GM19099 (cell line): ENCODE results near the gene NEK6.

Experiments used
- POLR2A ChIP-seq: IDR thresholded peaks from 3 replicates; pipeline ENCODE4 v1.6.1; 2011; ENCODE audit warnings: low read depth; ENCODE audit not compliant: insufficient read length; ENCODE audit errors: extremely low read depth

The NEK6 gene

DNA sequence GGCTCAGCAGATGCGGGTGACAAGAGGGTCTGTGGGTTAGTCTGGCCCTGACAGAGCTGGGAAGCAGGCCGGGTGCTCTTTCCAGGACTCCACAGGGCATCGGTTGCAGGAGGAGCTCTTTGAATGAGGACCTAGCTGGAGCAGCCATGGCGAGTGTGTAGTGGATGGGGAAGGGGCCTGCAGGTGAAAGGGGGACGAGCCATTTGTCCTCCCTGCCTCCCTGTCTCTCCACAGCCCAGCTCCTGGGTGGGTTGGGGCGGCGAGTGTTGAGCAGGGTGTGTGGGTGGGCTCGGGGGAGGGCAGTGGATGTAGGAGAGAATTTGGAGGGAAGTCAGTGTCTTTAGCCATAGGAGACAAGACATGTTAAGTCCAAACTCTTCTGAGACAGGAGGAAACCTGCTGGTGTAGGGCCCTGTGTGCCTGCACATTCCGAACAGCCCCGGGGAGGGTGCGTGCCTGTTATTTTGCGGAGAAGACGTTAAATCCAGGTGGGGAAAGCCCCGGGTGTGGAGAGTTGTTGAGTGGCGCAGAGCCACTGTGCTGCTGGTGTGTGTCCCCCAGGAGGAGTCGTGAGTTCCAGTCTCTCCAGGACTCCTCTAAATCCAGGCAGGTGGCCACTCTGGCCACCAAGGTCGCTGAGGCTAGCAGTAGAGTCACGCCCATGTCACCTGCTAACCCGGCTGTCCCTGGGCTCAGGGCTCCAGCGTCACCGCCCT is 83.9 kb downstream of the NEK6 start:
- TF ChIP-seq POLR2A: no peak

DNA sequence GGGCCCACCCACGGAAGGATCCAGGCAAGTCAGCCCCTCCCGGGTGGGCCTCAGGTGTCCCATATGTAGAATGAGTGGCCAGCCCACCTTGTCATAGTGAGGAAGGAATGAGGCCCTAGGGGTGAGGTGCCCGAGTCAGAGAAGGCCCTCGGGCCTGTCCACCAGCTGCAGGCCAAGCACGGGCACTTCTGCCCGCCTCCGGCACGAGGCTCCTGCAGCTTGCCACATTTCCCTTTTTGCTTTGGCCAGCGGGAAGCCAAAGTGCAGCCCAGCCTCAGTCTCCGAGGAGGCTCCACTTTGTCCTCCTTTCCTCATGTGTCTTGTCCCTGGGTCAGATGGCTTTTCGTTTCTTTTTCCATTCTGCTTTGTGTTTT is 84.6 kb downstream of the NEK6 start:
- TF ChIP-seq POLR2A: no peak

DNA sequence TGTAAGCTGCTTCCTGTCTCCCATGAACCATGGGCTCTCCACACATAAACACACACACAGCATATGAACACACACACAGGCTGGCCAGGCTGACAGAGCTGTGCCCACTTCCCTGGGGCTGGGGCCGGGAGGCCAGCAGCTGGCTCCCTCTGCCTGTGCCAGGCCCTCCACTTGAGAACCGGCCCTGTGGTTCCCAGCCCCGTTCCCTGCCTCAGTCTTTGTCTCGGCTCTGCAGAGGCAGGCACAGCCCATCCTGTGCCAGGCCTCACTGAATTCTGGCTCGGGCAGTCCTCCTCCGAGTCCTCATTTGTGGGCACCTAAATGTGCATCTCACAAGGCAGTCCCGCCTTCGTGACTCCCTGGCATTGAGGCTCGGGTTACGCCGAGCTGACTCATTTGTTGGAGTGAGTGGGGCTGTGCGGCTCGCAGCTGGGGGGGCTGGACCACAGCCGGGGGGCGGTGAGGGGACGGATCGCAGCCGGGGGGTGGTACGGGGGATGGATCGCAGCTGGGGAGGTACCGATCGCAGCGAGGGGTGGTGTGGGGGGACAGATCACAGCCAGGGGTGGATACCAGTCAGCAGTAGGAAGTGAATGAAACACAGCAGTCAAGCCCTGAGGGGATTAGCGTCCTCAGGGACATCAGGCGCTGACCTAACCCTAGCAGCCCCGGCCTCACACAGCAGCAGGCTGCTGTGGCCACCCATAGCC is 85.2 kb downstream of the NEK6 start:
- no peak for TF ChIP-seq POLR2A

DNA sequence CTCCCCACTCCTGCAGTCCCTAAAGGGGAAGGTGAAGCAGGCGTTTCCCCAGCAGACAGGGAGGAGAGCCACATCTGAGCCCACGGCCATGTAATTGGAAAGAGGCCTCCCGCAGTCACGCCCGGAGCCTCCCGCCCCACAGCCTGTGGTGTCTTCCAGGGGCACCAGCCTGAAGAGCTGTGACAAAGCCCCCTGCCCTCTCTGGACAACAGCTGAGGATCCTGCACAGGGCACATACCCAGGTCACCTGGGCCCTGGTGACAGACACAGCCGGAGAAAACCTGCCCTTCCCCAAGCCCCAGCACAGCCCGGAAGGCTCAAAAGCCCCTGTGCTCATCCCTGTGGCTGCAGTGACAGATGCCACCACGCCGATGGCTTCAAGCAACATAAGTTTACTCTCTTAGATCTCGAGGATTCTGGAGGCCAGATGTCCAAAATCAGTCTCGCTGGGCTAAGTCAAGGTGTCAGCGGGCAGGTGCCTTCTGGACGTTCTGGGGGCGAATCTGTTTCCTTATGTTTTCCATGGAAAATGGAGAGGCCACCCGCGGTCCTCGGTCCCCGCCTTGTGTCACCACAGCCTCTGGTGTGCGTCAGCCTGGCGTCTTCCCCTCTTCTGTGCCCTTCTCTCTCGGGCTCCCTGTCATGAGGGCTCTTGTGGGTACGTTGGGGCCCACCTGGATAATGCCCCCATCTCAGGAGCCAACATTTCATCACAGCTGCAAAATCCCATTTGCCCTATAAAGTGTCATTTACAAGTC is 86.0 kb downstream of the NEK6 start:
- TF ChIP-seq POLR2A: no peak

DNA sequence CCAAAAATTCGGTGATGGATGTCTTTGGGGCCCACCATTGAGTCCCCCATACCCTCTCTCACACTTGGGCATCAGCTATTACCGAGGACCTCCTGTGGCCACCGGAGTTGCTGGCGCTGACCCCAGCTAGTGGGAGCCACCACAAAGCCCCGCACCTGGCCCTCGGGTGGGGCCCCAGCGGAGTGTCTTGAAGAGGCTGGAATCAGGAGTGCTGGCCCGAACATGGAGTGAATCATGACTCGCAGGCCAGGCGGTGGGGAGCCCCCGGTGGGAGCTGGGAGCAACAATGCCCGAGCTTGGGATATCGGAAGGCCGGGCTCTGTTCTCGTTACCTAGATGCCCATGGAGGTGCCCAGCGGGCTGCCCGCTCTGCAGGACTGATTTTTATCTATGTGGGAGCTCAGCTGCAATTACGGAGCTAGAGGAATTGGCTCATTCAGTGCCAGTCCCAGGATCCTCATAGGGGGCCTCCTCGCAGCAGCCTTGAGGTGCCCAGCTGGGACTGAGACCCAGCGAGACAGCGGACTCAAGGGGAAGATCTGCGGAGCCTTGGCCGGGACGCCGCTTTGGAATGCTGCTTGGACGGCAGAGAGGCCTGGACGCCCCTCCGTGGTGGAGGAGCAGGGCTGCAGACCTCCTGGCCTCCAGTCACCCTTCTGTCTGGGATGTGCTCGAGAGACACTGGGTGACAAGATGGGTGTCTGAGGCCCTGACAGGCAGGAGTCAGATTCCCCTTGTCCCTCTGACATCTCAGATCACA is 86.7 kb downstream of the NEK6 start:
- no peak for TF ChIP-seq POLR2A

DNA sequence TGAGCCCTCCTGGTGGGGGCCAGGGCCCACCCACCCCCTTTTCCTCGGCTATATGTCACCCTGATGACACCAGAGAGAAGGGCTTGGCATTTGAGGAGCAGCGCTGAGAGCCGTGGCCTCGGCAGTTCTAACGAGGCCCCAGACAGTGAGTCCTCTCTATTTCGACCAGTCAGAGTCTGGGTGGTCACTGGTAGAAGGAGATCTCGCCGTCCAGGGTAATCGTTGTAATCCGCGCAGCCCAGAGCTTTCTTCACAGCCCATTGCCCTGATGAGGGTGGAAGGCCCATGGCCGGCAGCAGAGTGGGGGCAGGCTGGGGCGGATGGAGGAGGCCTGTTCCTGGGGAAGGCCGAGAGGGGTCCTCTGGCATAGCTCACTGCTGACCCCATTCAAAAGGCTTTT is 87.3 kb downstream of the NEK6 start:
- TF ChIP-seq POLR2A: no peak

DNA sequence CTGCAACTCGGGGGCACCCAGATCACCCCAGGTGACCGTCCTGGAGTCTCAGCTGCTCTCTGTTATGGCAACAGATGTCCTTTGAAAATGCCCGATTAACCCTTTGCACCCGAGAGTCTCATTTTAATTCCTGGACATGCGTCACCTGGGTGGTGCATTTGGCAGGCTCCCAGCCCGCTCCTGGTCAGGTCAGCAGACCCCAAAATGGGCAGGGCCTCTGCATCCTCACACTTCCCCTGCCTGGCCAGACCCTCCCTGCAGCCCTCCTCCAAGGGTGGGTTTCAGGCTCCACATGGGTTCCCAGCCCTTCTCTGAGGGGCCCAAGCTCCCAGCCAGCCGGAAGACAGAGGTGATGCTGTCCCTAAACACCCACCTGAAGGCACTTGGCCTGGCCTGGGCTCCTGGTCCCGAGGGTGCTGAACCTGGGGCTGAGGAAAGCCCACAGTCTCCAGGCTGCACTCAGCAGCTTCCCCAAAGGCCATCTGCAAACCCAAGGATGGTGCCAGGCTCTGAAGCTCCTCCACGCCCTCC is 88.1 kb downstream of the NEK6 start:
- peak; percentile 22 for TF ChIP-seq POLR2A

DNA sequence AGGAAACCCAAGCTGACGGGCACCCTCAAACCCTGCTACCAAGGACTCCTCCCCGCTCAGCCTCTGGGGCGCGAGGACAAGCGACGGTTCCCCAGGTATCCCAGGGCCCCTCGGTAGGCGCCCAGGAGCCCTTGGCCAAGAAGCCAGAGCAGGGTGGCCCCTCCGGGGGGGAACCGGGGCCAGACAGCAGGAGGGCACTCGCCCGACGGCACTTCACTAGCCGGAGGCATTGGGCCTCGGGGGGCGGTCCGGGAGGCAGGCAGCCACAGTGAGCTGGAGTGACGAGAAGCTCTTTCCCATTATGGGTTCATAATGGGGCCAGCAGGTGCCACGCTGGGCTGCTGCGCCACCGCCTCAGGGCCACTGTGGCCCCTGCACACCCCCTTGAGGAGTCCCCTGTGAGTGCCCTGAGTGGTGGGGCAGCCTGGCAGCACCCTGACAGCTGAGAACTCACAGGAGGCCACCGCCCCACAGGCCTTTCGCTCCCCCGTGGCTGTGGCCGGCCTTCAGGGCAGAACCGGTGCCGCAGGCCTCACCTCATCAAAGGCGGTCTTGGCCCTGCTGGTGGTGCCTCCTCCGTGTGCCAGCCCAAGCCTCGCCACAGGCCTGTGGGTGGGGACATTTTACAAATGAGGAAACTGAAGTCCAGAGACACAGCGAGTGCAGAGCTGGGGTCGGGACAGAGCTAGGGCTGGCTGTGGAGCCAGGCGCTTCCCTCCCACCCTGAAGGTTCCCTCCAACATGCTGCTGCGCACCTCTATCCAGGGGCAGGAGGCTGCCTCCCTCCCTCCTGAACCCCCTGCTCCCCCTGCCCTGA is 88.8 kb downstream of the NEK6 start:
- no peak for TF ChIP-seq POLR2A

DNA sequence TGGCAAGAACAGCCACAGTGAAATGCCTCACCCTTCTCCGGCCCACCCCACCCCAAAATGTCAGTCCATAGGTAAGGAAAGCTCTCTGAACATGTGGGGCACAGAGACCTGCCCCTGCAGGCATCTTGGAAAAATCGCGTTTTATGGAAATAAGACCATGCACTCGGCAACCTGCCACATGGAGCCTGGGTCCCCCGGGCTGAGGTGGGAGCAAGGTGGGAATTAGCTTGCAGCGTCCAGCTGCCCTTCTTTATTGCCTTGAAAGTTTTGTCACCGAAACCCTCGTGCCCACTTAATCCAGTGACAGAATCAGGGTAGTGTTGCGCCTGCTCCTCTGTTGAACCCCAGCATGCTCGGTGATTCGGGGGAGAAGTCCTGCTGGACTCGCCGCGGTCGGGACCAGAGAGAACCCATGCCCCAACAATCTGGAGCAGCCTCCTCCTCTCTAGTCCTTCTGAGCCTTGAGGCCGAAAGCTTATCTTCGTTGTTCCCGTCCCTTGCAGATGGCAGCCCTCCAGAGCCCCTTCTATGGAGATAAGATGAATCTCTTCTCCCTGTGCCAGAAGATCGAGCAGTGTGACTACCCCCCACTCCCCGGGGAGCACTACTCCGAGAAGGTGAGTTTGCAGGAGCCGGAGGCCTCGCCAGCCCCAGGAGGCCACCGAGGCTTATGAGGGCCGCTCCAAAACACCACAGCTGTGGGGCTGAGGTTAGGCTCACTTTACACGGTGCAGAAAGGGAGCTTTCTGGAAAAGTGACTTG is 89.6 kb downstream of the NEK6 start:
- no peak for TF ChIP-seq POLR2A

DNA sequence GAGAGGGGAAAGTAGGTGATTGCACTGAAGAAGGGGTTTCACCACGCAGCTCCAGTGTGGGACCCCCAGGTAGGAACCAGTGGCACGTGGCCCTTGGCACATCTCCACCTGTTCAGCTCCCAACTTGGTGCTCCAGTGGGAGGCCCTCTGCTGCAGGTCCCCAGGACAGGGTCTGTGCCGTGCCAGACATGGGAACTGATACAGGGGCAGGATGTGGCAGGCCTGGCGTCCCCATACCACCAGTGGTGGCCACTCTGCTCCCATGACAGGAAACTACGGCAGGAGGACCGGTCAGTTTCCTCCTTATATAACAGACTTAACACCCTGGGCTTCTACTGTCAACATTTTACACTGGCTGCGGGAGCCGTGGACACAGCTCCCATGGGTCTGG is 90.2 kb downstream of the NEK6 start:
- TF ChIP-seq POLR2A: no peak

DNA sequence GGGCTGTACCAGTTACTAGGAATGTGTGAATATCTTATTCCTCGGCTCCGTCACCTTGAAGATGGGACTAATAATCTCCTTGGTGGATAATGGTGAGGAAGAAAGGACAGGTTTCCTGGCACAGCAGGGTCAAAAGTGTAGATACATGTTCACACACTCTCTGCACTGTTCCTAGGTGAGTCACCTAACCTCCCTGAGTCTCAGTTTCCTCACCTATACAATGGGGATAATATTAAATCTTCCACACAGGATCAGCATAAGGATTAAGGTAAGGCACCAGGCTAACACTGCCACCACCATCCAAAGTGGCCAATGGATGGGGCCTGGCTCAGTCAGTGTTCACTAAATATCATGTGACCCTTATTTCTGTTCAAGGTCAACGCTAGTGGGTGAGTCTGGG is 90.6 kb downstream of the NEK6 start:
- TF ChIP-seq POLR2A: no peak

DNA sequence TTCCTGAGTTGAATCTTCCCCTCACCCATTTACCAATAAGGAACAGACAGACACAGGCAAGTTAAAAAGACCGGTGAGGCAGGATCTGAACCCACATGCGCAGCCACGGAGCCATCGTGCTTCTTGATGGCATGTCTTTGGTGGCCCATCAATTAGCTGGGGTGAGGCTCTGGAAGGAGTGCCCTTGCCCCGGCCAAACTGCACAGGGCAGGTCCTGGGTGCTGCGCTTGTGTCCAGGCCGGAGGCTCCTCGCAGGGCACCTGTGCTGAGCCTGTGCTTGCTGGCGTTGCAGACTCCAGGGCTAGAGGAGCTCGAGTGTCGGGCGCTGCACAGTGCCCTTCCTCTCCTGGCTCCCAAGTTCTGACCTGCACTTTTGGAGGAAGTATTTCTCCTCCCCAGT is 91.1 kb downstream of the NEK6 start:
- no peak for TF ChIP-seq POLR2A

DNA sequence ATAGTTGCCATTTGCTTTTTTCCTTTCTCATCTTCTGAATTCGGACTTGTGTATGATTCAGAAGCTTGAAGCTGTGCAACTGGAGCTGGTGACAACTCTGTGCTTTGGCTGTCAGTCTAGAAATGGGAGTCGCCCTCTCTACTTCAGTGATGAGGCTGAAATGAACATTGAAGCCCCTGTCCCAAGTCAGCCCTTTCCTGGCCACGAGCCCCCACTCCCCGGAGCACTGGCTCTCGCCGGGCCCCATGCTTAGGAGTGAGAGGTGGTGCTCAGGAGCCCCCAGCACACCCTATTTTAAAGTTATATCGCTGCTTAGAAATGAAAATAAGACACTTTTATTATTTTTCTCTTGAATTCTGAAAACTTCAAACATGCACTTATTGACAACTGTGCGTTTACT is 91.5 kb downstream of the NEK6 start:
- no peak for TF ChIP-seq POLR2A
